PC-9 (cell line): ENCODE results near the gene ACP4.

Experiments used
- CTCF ChIP-seq: fragments of 200-600 bp; sonication (generic); conservative IDR thresholded peaks from 2 replicates; pipeline ENCODE4 v1.6.1; 2017; ENCODE audit warnings: mixed run types, antibody characterized with exemption, mild to moderate bottlenecking, moderate library complexity
- EZH2 ChIP-seq: fragments of 200-600 bp; sonication (generic); IDR thresholded peaks from 2 replicates; pipeline ENCODE4 v1.8.0; 2017; ENCODE audit warnings: antibody characterized with exemption, low read depth

DNA sequence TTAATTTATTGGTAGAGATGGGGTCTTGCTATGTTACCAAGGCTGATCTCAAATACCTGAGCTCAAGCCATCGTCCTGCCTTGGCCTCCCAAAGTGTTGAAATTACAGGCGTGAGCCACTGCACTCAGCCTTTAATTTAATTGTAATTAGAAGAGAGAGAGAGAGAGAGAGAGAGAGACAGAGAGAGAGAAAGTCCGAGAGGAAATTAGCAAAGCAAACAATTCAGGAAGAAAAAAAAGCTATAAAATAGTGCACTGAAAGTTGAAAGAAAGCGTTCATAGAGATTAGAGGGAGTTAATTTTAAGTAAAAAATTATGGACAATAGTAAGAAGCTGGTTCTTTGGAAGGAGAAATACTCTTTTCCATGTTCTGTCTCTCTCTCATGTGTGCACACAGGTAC lies 13.0 kb upstream of the ACP4 start:
- no peak for TF ChIP-seq CTCF
- TF ChIP-seq EZH2 = no peak
